Lower lobe of right lung (tissue), 2 donors: Measurements from ENCODE around the gene BTN1A1. TPM values are rescaled to one million over a fixed set of nuclear protein-coding genes. Genes with fewer than 3 reads are reported as not detected.

Experiments used
- ATAC-seq, 2 donors: fragments of 200-7000 bp; cut with Tn5 transposase; one replicate each; pipeline ENCODE4 v1.9.1; 2020 to 2022; ENCODE audit warnings: mild to moderate bottlenecking in 2 of 2, moderate library complexity in 2 of 2
- DNase-seq: peaks from one replicate; pipeline ENCODE4 v3.0.0-alpha.2; 2020
- H3K27ac ChIP-seq: fragments of 200-600 bp; one replicate; pipeline ENCODE4 v1.8.0; 2022
- H3K27me3 ChIP-seq: fragments of 200-600 bp; one replicate; pipeline ENCODE4 v1.8.0; 2022; ENCODE audit warnings: low read depth
- H3K36me3 ChIP-seq: fragments of 200-600 bp; one replicate; pipeline ENCODE4 v1.8.0; 2022; ENCODE audit warnings: mild to moderate bottlenecking
- H3K4me1 ChIP-seq: fragments of 200-600 bp; one replicate; pipeline ENCODE4 v1.8.0; 2022
- H3K4me3 ChIP-seq: fragments of 200-600 bp; one replicate; pipeline ENCODE4 v1.8.0; 2022; ENCODE audit warnings: mild to moderate bottlenecking
- H3K9me3 ChIP-seq: fragments of 200-600 bp; one replicate; pipeline ENCODE4 v1.8.0; 2022
- intact Hi-C: fragments of 100-400 bp; cut with DNase I; formaldehyde crosslinking; loops from one replicate; pipeline ENCODE4 v1.11.0; 2022
- long read RNA-seq: library from polyadenylated mRNA; unstranded; transcript quantifications from one replicate; pipeline ENCODE4 v2.0.0, GENCODE V29; 2021
- total RNA-seq: library from RNA; stranded (reverse); fragmentation: NEBNext Ultra II Directional; extraction: Animal tissue kit (Norgen Biotek cat#: 25700); gene quantifications from one replicate; pipeline ENCODE4 v1.2.1, GENCODE V29; 2021
- TF ChIP-seq, protein P1 (sequence below): fragments of 200-600 bp; IDR thresholded peaks from one replicate; pipeline ENCODE4 v1.8.0; 2022; ENCODE audit warnings: antibody characterized with exemption, mild to moderate bottlenecking
- donor health status: DM: no; HTN: yes; CAD: no; lungs with severe emphysema.

BTN1A1 gene, protein sequence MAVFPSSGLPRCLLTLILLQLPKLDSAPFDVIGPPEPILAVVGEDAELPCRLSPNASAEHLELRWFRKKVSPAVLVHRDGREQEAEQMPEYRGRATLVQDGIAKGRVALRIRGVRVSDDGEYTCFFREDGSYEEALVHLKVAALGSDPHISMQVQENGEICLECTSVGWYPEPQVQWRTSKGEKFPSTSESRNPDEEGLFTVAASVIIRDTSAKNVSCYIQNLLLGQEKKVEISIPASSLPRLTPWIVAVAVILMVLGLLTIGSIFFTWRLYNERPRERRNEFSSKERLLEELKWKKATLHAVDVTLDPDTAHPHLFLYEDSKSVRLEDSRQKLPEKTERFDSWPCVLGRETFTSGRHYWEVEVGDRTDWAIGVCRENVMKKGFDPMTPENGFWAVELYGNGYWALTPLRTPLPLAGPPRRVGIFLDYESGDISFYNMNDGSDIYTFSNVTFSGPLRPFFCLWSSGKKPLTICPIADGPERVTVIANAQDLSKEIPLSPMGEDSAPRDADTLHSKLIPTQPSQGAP
- not detected for total RNA-seq
- long read RNA-seq: 0 reads

GRCh38 chr6:26500102-26500501 is at the start of gene BTN1A1:
BTN1A1 (plus strand) TSS chr6:26500303; CDS start chr6:26501287, 984 bp downstream.
- no peak within 1 kb of the TSS for H3K27ac ChIP-seq
- no peaks in the 10 kb centered on the region for H3K9me3 ChIP-seq
- peaks cover 11% of the 10 kb centered on the region for H3K4me1 ChIP-seq
- ATAC-seq: no peak
- no peak for DNase-seq
- H3K4me3 ChIP-seq: no peak within 1 kb of the TSS
- TF ChIP-seq, protein P1, sequence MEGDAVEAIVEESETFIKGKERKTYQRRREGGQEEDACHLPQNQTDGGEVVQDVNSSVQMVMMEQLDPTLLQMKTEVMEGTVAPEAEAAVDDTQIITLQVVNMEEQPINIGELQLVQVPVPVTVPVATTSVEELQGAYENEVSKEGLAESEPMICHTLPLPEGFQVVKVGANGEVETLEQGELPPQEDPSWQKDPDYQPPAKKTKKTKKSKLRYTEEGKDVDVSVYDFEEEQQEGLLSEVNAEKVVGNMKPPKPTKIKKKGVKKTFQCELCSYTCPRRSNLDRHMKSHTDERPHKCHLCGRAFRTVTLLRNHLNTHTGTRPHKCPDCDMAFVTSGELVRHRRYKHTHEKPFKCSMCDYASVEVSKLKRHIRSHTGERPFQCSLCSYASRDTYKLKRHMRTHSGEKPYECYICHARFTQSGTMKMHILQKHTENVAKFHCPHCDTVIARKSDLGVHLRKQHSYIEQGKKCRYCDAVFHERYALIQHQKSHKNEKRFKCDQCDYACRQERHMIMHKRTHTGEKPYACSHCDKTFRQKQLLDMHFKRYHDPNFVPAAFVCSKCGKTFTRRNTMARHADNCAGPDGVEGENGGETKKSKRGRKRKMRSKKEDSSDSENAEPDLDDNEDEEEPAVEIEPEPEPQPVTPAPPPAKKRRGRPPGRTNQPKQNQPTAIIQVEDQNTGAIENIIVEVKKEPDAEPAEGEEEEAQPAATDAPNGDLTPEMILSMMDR: no peak
- intact Hi-C loops: no loop called here
- H3K27me3 ChIP-seq: peaks cover 27% of the 10 kb centered on the region
- H3K36me3 ChIP-seq: no peaks in the 10 kb centered on the region

- no peaks in the 10 kb centered on the region for H3K9me3 ChIP-seq
- intact Hi-C loops: no loop called here
- no peak overlapping the region for H3K4me3 ChIP-seq
- no peak for DNase-seq
- TF ChIP-seq, protein P1: no peak
- no peaks in the 10 kb centered on the region for H3K27me3 ChIP-seq
- H3K4me1 ChIP-seq: peaks cover 20% of the 10 kb centered on the region
- no peak overlapping the region for H3K27ac ChIP-seq
- no peak for ATAC-seq
- peaks cover 38% of the 10 kb centered on the region for H3K36me3 ChIP-seq
These were observed 47.4 kb upstream of the BTN1A1 start for GRCh38 chr6:26452631-26453235.

GRCh38 chr6:26454631-26455030 is 45.5 kb upstream of the BTN1A1 start:
- no peaks in the 10 kb centered on the region for H3K27me3 ChIP-seq
- H3K36me3 ChIP-seq: peaks cover 24% of the 10 kb centered on the region
- H3K4me1 ChIP-seq: peaks cover 31% of the 10 kb centered on the region
- TF ChIP-seq, protein P1: no peak
- ATAC-seq (no peak), DNase-seq (no peak)
- H3K27ac ChIP-seq: no peak overlapping the region
- H3K9me3 ChIP-seq: no peaks in the 10 kb centered on the region
- H3K4me3 ChIP-seq: no peak overlapping the region
- intact Hi-C loops: no loop called here

GRCh38 chr6:26455357-26455970 is 44.6 kb upstream of the BTN1A1 start:
- no peak for ATAC-seq
- TF ChIP-seq, protein P1: no peak

GRCh38 chr6:26457264-26457805 is 42.8 kb upstream of the BTN1A1 start:
- intact Hi-C loops: no loop called here
- DNase-seq: no peak
- H3K4me1 ChIP-seq: peaks cover 55% of the 10 kb centered on the region

More at GRCh38 chr6:26455357-26455970, 44.6 kb upstream of the BTN1A1 start:
- no peak for DNase-seq
- Histone ChIP-seq H3K4me3 (no peak overlapping the region), H3K36me3 (peaks cover 24% of the 10 kb centered on the region), H3K4me1 (peaks cover 39% of the 10 kb centered on the region), H3K27me3 (no peaks in the 10 kb centered on the region), H3K9me3 (no peaks in the 10 kb centered on the region), H3K27ac (no peak overlapping the region)
- intact Hi-C loops: no loop called here

More at GRCh38 chr6:26457264-26457805, 42.8 kb upstream of the BTN1A1 start:
- TF ChIP-seq, protein P1: no peak
- H3K27ac ChIP-seq: peak overlapping the region; percentile 95
- peak; percentile 42 to 60 for ATAC-seq
- peaks cover 29% of the 10 kb centered on the region for H3K36me3 ChIP-seq
- no peaks in the 10 kb centered on the region for H3K27me3 ChIP-seq
- H3K9me3 ChIP-seq: no peaks in the 10 kb centered on the region
- peak overlapping the region; percentile 85 for H3K4me3 ChIP-seq
